HG02763 (cell line): ENCODE data around the gene PLRG1.

Source experiments
- ATAC-seq: cut with Tn5 transposase; IDR thresholded peaks from one replicate; pipeline ENCODE4 v1.9.1; 2021; ENCODE audit warnings: mild to moderate bottlenecking, moderate library complexity; ENCODE audit not compliant: unreplicated experiment

PLRG1 gene

DNA sequence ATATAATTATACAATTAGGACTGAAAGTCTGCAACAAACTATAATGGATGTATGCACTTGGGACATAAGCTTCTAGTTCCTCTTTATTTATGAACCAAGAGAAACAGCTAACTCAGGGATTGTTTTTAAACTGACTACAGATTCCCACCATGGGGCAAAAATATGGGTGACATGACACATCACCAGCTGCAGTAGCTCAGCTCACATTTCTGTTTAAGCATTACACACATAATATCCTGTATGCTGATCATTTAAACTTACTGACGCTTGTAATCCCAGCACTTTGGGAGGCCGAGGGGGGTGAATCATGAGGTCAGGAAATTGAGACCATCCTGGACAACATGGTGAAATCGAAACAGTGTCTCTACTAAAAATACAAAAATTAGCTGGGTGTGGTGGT is 24.1 kb upstream of the PLRG1 start:
- ATAC-seq, result no peak

DNA sequence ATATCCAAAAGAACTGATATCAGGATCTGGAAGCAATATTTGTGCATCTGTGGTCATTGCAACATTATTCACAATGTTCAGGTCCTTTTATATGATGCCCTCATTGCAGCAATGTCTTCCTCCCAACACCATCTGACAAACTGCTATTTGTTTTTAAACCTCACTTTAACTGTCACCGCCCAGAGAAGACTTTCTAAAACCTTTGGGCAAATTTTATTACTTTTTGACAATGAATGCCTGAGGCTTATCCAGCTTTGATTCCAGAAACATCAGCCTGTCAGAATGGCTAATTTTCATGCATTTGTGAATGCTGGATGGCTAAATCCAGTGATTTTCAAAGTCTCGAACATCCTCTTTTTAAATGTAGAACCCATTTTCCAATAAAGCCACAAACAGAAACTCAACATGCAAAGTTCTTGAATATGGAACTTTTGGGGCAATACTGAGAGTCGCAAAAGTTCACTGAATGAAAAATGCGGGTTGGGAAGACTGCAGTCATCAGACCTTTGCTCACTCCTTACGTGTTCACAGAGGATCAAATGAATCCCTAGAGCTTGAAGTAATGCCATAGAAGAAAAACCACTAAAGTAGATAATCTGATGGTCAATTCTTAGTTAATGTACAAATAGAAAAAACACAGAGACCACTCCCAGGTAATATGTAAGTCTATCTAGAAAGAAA is 23.1 kb upstream of the PLRG1 start:
- no peak for ATAC-seq

DNA sequence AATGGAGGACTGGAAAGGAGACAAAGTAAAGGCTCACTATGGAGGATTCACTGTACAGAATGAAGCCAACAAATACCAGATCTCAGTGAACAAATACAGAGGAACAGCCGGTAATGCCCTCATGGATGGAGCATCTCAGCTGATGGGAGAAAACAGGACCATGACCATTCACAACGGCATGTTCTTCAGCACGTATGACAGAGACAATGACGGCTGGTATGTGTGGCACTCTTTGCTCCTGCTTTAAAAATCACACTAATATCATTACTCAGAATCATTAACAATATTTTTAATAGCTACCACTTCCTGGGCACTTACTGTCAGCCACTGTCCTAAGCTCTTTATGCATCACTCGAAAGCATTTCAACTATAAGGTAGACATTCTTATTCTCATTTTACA is 19.4 kb upstream of the PLRG1 start:
- no peak for ATAC-seq

DNA sequence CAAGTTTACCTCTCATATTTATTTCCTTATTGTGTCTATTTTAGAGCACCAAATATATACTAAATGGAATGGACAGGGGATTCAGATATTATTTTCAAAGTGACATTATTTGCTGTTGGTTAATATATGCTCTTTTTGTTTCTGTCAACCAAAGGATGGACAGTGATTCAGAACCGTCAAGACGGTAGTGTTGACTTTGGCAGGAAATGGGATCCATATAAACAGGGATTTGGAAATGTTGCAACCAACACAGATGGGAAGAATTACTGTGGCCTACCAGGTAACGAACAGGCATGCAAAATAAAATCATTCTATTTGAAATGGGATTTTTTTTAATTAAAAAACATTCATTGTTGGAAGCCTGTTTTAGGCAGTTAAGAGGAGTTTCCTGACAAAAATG is 18.8 kb upstream of the PLRG1 start:
- ATAC-seq, result no peak

DNA sequence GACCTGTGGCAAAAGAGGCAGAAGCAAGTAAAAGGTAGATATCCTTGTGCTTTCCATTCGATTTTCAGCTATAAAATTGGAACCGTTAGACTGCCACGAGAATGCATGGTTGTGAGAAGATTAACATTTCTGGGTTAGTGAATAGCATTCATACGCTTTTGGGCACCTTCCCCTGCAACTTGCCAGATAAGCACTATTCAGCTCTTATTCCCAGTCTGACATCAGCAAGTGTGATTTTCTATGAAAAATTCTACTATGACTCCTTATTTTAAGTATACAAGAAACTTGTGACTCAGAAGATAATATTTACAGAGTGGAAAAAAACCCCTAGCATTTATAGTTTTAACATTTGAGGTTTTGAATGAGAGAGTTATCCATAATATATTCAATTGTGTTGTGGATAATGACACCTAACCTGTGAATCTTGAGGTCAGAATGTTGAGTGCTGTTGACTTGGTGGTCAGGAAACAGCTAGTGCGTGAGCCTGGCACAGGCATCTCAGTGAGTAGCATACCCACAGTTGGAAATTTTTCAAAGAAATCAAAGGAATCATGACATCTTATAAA is 16.5 kb upstream of the PLRG1 start:
- ATAC-seq, result no peak

DNA sequence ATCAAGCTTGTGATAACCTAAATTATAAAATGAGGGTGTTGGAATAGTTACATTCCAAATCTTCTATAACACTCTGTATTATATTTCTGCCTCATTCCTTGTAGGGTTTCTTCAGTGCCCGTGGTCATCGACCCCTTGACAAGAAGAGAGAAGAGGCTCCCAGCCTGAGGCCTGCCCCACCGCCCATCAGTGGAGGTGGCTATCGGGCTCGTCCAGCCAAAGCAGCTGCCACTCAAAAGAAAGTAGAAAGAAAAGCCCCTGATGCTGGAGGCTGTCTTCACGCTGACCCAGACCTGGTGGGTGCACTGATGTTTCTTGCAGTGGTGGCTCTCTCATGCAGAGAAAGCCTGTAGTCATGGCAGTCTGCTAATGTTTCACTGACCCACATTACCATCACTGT is 15.5 kb upstream of the PLRG1 start:
- ATAC-seq, result no peak

DNA sequence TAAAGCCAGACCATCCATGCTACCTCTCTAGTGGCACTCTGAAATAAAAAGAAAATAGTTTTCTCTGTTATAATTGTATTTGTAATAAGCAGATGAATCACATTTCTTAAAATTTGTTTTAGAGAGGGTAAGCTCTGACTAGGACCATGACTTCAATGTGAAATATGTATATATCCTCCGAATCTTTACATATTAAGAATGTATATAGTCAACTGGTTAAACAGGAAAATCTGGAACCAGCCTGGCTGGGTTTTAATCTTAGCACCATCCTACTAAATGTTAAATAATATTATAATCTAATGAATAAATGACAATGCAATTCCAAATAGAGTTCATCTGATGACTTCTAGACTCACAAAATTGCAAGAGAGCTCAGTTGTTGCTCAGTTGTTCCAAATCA is 14.1 kb upstream of the PLRG1 start:
- no peak for ATAC-seq

DNA sequence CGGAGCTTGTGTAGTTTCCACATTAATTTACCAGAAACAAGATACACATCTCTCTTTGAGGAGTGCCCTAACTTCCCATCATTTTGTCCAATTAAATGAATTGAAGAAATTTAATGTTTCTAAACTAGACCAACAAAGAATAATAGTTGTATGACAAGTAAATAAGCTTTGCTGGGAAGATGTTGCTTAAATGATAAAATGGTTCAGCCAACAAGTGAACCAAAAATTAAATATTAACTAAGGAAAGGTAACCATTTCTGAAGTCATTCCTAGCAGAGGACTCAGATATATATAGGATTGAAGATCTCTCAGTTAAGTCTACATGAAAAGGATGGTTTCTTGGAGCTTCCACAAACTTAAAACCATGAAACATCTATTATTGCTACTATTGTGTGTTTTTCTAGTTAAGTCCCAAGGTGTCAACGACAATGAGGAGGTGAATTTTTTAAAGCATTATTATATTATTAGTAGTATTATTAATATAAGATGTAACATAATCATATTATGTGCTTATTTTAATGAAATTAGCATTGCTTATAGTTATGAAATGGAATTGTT is 12.6 kb upstream of the PLRG1 start, which contains the start of gene FGB:
Gene FGB, plus strand, starts transcription at position 315 of the 558 bp plus-strand sequence. Its CDS starts 8 bp downstream, at position 323.
- ATAC-seq, result no peak

DNA sequence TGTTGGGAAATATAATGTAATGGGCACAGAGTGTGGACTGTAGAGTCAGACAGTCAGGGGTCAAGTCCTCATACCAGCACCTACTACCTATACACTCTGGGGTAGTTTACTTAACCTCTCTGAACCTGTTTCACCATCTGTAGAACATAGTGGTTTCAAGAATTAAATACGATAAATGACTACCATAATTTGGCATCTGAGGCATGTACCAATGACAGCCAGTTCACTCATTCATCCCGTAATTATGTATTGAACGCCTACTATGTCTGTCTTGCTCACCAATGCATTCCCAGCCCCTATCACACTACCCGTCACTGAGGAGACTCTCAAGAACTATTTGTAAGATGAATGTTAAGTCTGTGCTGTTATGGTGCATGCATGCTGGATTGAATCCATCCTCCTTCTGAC is 10.6 kb upstream of the PLRG1 start:
- no peak for ATAC-seq

DNA sequence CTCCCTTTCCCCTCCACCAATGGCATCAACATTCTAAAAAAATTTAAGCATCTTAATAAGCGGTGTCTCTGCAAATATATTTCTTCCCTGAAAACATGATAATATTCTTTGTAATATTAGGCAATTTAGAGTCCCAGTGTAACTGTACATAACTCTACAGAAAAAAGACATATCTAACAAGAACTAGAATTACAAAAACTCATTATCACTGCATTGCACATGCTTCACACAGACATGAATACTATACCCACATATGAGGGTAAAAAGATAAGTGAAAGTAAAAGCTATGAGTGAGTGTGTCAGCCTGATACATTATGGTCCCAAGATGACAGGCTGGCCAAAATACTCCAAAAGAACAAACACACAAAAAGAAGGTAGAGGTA is 10.2 kb upstream of the PLRG1 start:
- no peak for ATAC-seq

DNA sequence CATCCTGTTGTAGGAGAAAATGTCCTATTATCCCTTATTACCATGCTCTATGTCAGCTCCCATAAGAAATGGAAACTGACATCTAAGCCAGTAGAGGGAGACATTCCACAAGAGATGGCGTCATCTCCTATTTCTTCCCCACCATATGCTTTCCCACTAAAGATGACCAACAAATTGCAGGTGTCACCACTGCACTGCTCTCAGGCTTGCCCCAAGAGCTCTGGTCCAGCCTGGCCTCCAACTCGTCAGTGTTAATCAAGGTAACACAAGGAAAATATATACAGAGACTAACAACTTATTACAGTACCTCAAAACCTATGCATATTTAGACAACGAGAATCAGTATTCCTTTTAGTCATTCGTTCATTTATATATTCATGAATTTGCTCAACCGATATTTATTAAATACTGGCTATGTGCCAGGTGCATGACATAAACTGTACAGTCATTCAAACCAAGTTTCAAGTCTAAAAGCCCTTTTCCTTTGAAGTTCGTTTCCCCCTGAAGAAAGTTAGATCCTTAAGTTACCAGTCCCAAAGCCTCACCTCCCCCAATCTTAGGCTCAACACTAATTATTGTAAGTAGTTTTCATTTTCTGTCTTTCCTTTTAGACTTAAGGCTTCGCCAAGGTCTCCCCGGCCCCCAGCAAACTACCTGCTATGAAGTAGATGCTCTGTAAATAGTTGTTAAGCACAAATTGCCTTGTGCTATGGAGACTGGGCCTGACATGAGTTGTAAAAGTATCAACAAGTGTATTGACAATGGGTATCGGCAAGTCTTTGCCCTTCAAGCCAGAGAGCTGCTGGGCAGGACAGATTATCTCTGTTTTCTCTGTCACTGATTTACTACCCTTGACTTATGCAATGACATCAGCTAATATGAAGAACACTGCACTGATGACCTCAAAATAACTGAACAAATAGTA is 9.6 kb upstream of the PLRG1 start:
- peak; percentile 87 for ATAC-seq

DNA sequence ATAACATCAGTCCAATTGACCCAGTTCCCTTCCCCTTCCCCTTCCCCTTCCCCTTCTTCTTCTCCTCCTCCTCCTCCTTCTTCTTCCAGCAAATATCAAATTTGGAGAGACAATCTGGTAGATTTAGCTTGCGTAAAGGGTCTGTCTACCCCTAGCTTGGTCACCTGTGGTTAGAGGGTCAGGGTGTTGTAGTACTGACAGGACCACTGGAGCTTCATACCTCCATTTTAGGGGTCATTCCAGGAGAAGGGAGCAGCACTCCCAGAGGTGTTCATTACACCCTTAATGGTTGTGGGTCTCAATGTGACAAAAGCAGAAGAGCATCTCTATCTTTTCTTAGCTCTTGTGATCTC is 8.9 kb upstream of the PLRG1 start:
- peak; percentile 19 for ATAC-seq

DNA sequence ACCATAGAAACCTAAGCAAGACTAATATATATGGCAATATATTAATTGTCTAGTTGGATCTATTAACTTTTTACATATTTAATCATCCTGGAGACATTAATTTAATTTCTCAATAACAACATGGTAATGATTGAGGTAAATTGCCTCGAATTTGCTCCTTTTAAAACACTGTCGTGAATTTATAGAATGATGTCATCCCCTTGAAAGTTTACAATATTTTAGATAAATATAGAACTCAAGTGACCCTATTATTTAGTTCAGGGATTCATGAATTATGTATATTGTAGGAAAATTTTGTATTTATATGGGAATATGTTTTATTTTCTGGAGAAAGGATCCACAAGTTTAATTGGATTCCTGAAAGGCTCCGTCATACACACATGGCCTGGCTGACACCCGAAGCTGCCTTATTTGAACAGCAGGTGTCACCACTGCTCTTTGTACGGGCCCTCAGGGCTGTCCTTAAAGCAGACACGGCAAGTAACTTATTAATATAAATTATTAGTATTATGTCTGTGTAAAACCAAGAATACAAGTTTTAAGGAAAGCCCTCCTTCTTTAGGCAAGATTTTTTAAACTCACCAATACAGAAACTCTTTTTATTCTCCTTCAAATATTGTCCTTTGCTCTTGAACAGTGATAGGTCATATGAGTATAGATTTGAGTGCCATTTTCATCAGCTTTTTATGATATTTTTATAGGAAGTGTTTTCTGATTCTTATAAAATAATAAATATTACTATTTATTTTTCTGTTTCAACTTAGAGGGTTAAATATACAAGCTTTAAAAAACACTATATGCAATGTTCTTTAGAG is 1.9 kb upstream of the PLRG1 start:
- ATAC-seq, result peak; percentile 42

DNA sequence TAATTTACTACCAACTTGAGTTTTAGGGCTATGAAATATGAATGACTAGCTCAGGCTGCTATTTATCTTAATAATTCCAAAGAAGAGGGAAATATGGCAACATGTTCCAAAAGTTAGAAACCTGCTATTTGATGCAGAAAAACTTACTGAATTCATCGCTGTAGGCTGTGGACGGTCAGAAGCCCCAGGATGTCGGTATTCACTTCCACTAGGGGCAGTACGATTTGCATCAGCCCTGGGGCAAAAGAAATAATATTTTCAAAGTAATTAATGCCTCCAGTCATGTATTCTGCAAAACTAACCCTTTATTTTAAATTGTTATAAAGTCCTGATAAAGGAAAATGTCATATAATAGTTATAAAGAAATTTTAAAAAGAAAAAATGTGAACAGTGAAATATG is 4.5 kb downstream of the PLRG1 start:
- no peak for ATAC-seq

DNA sequence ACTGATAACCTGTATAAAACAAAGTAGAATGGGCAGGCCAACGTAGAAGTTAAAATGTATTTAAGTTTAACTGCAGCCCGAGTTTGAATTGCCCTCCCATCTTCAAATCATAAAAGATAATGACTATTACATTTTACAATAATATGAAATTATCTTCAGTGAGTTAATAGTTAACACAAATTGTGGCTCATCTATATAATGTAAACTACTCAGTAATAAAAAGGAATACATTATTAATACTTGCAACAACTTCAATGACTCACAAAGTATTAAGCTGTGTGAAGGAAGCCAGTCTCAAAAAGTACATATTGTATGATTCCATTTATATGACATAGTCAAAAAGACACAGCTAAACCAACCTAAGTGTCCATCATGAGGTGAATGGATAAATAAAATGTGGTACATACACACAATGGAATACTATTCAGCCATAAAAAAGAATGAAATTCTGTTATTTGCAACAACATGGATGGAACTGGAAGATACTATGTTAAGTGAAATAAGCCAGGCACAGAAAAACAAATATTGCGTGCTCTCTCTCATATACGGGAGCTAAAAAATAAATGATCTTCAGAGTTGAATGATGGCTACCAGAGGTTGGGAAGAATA is 7.8 kb downstream of the PLRG1 start:
- ATAC-seq, result no peak

DNA sequence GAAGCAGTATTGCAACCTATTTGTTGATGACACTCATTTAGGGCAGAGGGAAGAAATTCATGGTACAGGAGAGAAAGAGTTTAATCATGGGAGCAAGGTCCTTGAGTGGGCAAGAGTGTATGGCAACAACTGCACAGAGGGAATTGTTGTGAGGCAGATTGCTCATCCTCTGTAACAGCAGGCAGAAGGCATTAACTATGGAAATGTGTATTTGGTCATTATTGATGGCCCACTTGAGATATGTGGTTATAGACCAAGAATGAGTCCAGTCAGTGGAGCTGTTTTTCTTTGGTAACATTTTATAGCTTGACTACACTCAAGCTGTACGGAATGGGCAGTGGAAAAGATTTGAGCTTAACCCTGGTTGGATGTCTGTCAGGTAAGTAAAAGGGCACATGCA is 15.9 kb downstream of the PLRG1 start:
- no peak for ATAC-seq

DNA sequence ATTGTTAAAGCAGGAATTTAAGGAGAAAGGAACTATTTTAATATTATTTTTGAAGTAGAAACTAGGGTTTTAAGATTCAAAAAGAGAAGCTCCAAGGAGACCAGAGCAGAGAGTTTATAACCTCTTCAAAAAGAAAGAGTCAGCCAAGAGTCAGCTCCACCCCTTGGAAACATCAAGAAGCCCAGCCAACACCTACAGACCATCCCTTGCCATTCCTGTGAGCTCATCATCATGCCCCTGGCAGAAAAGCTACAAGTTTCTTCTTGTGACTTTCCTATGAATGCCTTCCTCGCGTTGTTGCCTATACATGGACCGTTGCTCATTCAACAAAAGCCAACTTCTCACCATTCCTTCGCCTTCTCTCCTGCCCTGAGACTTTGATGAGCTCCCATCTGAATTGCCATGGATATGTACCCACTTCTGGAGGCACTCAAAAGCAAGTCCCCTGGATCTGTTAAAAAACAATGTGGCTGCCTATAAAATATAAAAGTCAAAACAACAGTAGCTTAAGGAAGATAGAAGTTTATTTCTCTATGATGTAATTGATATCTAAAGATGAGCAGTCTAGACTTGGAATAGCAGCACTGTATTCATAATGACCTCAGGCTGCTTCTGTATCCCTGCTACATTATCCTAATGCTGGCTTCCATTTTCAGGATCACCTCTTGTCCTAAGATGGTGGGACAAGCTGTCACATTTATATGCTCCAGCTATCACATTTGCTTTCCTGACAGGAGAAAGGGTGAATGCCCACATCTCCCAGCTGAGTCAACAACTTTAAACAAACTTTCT is 20.3 kb downstream of the PLRG1 start:
- no peak for ATAC-seq

DNA sequence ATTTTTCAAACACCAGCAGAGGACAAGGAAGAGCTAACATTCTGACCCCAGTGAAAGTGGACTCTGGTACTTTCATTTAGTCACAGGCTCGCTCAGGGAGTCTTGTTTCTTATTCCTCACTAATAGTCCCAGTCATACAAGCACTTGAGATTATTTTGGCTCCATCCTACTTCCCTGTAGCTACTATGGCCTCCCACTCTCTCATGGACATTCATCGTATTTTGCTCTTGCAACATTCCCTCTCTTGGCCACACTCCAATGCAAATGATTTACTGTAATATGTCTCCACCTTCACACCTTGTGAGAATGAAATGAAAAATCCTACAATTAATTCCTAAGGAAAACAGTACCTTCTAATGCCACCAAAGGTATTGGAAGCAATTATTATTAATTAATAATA is 21.3 kb downstream of the PLRG1 start:
- ATAC-seq, result no peak

DNA sequence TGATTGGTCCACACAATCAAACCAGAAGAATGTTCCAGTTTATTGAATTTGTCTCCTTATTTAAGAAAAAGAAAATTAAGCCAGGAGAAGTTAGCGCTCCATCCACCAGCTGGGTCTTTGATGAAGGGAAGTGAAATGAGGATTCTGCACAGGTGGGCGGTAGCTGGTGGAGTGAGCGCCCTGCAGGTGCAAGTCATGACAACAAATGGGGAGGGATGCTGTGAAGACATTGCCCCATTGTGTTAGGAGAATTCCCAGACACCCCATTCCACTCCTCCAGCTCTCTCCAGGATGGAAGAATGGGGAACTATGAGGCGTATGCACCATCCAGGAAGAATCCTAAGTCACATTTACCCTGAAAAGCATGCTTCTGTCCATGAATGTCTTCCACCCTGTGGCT is 22.9 kb downstream of the PLRG1 start:
- no peak for ATAC-seq

DNA sequence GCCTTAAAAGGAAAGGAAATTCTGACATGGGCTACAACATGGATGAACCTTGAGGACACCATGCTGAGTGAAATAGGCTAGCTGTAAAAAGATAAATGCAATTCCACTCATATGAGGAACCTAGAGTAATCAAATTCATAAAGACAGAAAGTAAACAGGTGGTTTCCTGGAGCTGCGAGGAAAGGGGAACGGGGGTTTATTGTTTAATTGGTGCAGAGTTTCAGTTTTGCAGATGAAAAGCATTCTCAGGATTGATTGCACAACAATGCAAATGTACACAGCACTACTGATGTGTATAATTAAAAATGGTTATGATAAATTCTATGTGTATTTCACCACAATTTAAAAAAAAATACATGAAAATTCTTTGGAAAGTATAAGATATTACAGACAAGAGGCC is 24.0 kb downstream of the PLRG1 start:
- no peak for ATAC-seq
